HCT116 (cell line): ENCODE measurements around the gene IL22RA1. TPM values are rescaled to one million over a fixed set of nuclear protein-coding genes. Genes with fewer than 3 reads are reported as not detected.

Experiments used
- ATAC-seq: fragments of 200-7000 bp; cut with Tn5 transposase; 2 replicates; pipeline ENCODE4 v1.9.1; 2020; ENCODE audit warnings: mild to moderate bottlenecking, moderate library complexity
- BruUV-seq: library from RNA; stranded (reverse); fragments of 400-500 nt; replicated peaks from 2 replicates; lab custom pipeline; 2021; lab: Mats Ljungman, UMichigan
- CTCF ChIA-PET: fragments of 300-600 bp; sonication (Branson Sonifier 250); formaldehyde crosslinking; loops from one replicate; lab custom pipeline; 2021; ENCODE audit warnings: antibody characterized with exemption; lab: Charles Lee
- POLR2A ChIA-PET: fragments of 300-600, 350-600 bp; sonication (Branson Sonifier 250); formaldehyde crosslinking; loops from one replicate; lab custom pipeline; 2021; ENCODE audit warnings: antibody characterized with exemption; lab: Charles Lee
- RAD21 ChIA-PET, 2 experiments: fragments of 300-600 bp; sonication (Branson Sonifier 250); formaldehyde crosslinking; loops; one replicate each; lab custom pipeline; 2023; ENCODE audit warnings: low total read pairs in 2 of 2; ENCODE audit not compliant: uncharacterized antibody in 2 of 2, unreplicated experiment in 2 of 2, low non-redundant PET in 1 of 2; lab: Charles Lee
- DNase-seq: peaks from one replicate; pipeline ENCODE4 v3.0.0-alpha.2; 2010; ENCODE audit warnings: low read depth, low spot score
- H2AFZ ChIP-seq: fragments of 200-600 bp; shearing (Covaris generic), sonication (generic); 2 replicates; pipeline ENCODE4 v1.6.1; 2017; ENCODE audit warnings: low read depth, mixed run types, mixed read lengths, antibody characterized with exemption, low read length; ENCODE audit not compliant: poor library complexity, severe bottlenecking
- H3K27ac ChIP-seq: 2 replicates; pipeline ENCODE4 v1.5.1; 2012; ENCODE audit warnings: low read depth, low read length
- H3K27me3 ChIP-seq: fragments of 200-600 bp; sonication (generic); 2 replicates; pipeline ENCODE4 v1.6.1; 2016; ENCODE audit warnings: mixed run types, low read length, mixed read lengths; ENCODE audit not compliant: insufficient read depth
- H3K36me3 ChIP-seq, 2 experiments: fragments of 200-500 bp in 1 of 2; fragments of 200-600 bp in 1 of 2; sonication (Bioruptor generic) in 1 of 2; sonication (generic) in 1 of 2; 2 replicates each; pipeline versions ENCODE4 v1.5.1 to v1.6.1; 2014 to 2016; ENCODE audit warnings: low read length in 2 of 2, inconsistent platforms in 1 of 2, mixed read lengths in 1 of 2, mixed run types in 1 of 2; ENCODE audit not compliant: insufficient read depth in 2 of 2, control insufficient read depth in 1 of 2
- H3K4me1 ChIP-seq, 2 experiments: fragments of 200-600 bp in 1 of 2; sonication (generic) in 1 of 2; 2 replicates each; pipeline versions ENCODE4 v1.5.1 to v1.6.1; 2012 to 2017; ENCODE audit warnings: low read length in 2 of 2, inconsistent platforms in 1 of 2, mild to moderate bottlenecking in 1 of 2, mixed read lengths in 1 of 2, mixed run types in 1 of 2, moderate library complexity in 1 of 2; ENCODE audit not compliant: insufficient read depth in 2 of 2, control insufficient read depth in 1 of 2
- H3K4me2 ChIP-seq: fragments of 200-600 bp; sonication (generic); 2 replicates; pipeline ENCODE4 v1.6.1; 2017; ENCODE audit warnings: mixed run types, low read length, mixed read lengths
- H3K4me3 ChIP-seq, 2 experiments: fragments of 200-600 bp in 1 of 2; sonication (generic) in 1 of 2; replicated peaks in 1 of 2; 2 replicates each; pipeline ENCODE4 v1.5.1; 2011 to 2016; ENCODE audit warnings: low read length in 2 of 2, control low read depth in 1 of 2, low read depth in 1 of 2, mild to moderate bottlenecking in 1 of 2, mixed read lengths in 1 of 2, mixed run types in 1 of 2
- H3K79me2 ChIP-seq: fragments of 200-600 bp; sonication (generic); 2 replicates; pipeline ENCODE4 v1.6.1; 2017; ENCODE audit warnings: mild to moderate bottlenecking, mixed run types, low read length, moderate library complexity, mixed read lengths; ENCODE audit not compliant: insufficient read depth
- H3K9ac ChIP-seq: fragments of 200-600 bp; sonication (generic); 2 replicates; pipeline ENCODE4 v1.6.1; 2016; ENCODE audit warnings: low read length, mixed read lengths
- H3K9me2 ChIP-seq: fragments of 200-600 bp; sonication (generic), shearing (Covaris generic); 2 replicates; pipeline ENCODE4 v1.6.1; 2017; ENCODE audit warnings: mixed run types, mild to moderate bottlenecking, moderate library complexity; ENCODE audit not compliant: insufficient read depth
- H3K9me3 ChIP-seq, 2 experiments: fragments of 200-500 bp in 1 of 2; fragments of 200-600 bp in 1 of 2; sonication (Bioruptor generic) in 1 of 2; sonication (generic) in 1 of 2; 2 replicates each; pipeline ENCODE4 v1.6.1; 2014 to 2017; ENCODE audit warnings: low read length in 2 of 2, mixed read lengths in 2 of 2, inconsistent platforms in 1 of 2, low read depth in 1 of 2, mild to moderate bottlenecking in 1 of 2, mixed run types in 1 of 2, moderate library complexity in 1 of 2; ENCODE audit not compliant: control insufficient read depth in 1 of 2, insufficient read depth in 1 of 2
- H4K20me1 ChIP-seq: fragments of 200-600 bp; sonication (generic), shearing (Covaris generic); 2 replicates; pipeline ENCODE4 v1.6.1; 2017; ENCODE audit warnings: mixed run types, mild to moderate bottlenecking, moderate library complexity; ENCODE audit not compliant: insufficient read depth
- CBX3 ChIP-seq: IDR thresholded peaks from 2 replicates; pipeline ENCODE4 v1.6.1; 2012; ENCODE audit warnings: low read depth
- CEBPB ChIP-seq: IDR thresholded peaks from 2 replicates; pipeline ENCODE4 v1.6.1; 2012; ENCODE audit warnings: low read depth
- CTCF ChIP-seq, 3 experiments: fragments of 200-600 bp in 1 of 3; sonication (generic) in 1 of 3; IDR thresholded peaks in 2 of 3; conservative IDR thresholded peaks in 1 of 3; 2 replicates each; pipeline ENCODE4 v1.5.1; 2012 to 2017; ENCODE audit warnings: low read depth in 2 of 3, low read length in 2 of 3, antibody characterized with exemption in 1 of 3, borderline replicate concordance in 1 of 3, control low read depth in 1 of 3, mild to moderate bottlenecking in 1 of 3, mixed read lengths in 1 of 3, mixed run types in 1 of 3, moderate library complexity in 1 of 3; ENCODE audit not compliant: insufficient read depth in 1 of 3
- EGR1 ChIP-seq: IDR thresholded peaks from 2 replicates; pipeline ENCODE4 v1.6.1; 2012; ENCODE audit warnings: low read depth
- EZH2 ChIP-seq: fragments of 200-600 bp; sonication (generic); IDR thresholded peaks from 2 replicates; pipeline ENCODE4 v1.6.1; 2017; ENCODE audit warnings: antibody characterized with exemption, mixed run types
- FOSL1 ChIP-seq: IDR thresholded peaks from 2 replicates; pipeline ENCODE4 v1.6.1; 2012; ENCODE audit warnings: low read depth
- JUND ChIP-seq: IDR thresholded peaks from 2 replicates; pipeline ENCODE4 v1.6.1; 2012
- MAX ChIP-seq: IDR thresholded peaks from 2 replicates; pipeline ENCODE4 v1.6.1; 2012
- POLR2A ChIP-seq: IDR thresholded peaks from 2 replicates; pipeline ENCODE4 v1.7.0; 2011; ENCODE audit warnings: borderline replicate concordance; ENCODE audit not compliant: insufficient read depth, insufficient read length; ENCODE audit errors: extremely low read depth
- POLR2AphosphoS5 ChIP-seq: IDR thresholded peaks from 2 replicates; pipeline ENCODE4 v1.6.1; 2011; ENCODE audit warnings: mild to moderate bottlenecking, low read depth, low read length, moderate library complexity
- RAD21 ChIP-seq: IDR thresholded peaks from 2 replicates; pipeline ENCODE4 v1.6.1; 2012; ENCODE audit warnings: low read depth, mild to moderate bottlenecking
- REST ChIP-seq: IDR thresholded peaks from 2 replicates; pipeline ENCODE4 v1.6.1; 2012; ENCODE audit warnings: low read depth
- SIN3A ChIP-seq: IDR thresholded peaks from 2 replicates; pipeline ENCODE4 v1.6.1; 2012; ENCODE audit warnings: low read depth
- SRF ChIP-seq: IDR thresholded peaks from 2 replicates; pipeline ENCODE4 v1.6.1; 2012; ENCODE audit warnings: low read depth
- TCF7L2 ChIP-seq: IDR thresholded peaks from 2 replicates; pipeline ENCODE4 v1.7.0; 2011; ENCODE audit warnings: borderline replicate concordance, inconsistent platforms; ENCODE audit not compliant: insufficient read depth, insufficient read length; ENCODE audit errors: extremely low read depth
- ZBTB33 ChIP-seq: IDR thresholded peaks from 2 replicates; pipeline ENCODE4 v1.6.1; 2011; ENCODE audit warnings: mild to moderate bottlenecking, low read length, moderate library complexity; ENCODE audit not compliant: insufficient replicate concordance; ENCODE audit errors: extremely low read depth
- ZFX ChIP-seq: fragments of 450-650 bp; IDR thresholded peaks from 2 replicates; pipeline ENCODE4 v1.6.1; 2017
- intact Hi-C: fragments of 100-400 bp; cut with micrococcal nuclease; formaldehyde crosslinking; loops from 2 replicates; pipeline ENCODE4 v1.10.0; 2022
- total RNA-seq: library from RNA; stranded (reverse); gene quantifications from one replicate; pipeline ENCODE4 v1.2.1, GENCODE V29; 2021; ENCODE audit not compliant: unreplicated experiment

IL22RA1 gene
- total RNA-seq, 1 experiment from 2014 or later, result 2.1 TPM

GRCh38 chr1:24161270-24161669 lies 18.3 kb upstream of the IL22RA1 start (continued):
- TF ChIP-seq ZBTB33, result no peak

GRCh38 chr1:24159366-24159765 lies 16.4 kb upstream of the IL22RA1 start:
- POLR2A ChIA-PET, result no interaction called here
- no peaks in the 10 kb centered on the region for H3K27me3 ChIP-seq
- no peaks in the 10 kb centered on the region for H3K9me3 ChIP-seq
- RAD21 ChIA-PET, result no interaction called here
- intact Hi-C loops, result no loop called here
- no TSS peak for BruUV-seq
- no peak overlapping the region for H3K4me3 ChIP-seq
- H3K4me2 ChIP-seq, result no peak overlapping the region
- no peak for ATAC-seq
- TF ChIP-seq FOSL1 (no peak), ZFX (no peak), POLR2A (no peak), REST (no peak), EZH2 (no peak), CEBPB (no peak), CTCF (IDR thresholded peaks at IDR 0.05 in 2 of 3, conservative IDR thresholded peaks at IDR 0.05 in 1 of 3; ENCODE audit: borderline replicate concordance in 1 of 3, insufficient read depth in 1 of 3, low read depth in 2 of 3, low read length in 2 of 3) (no peak), TCF7L2 (no peak), POLR2AphosphoS5 (no peak), EGR1 (no peak), CBX3 (no peak), ZBTB33 (no peak), JUND (no peak), SRF (no peak), RAD21 (no peak), SIN3A (no peak), MAX (no peak)
- TF ChIP-seq, all 23 proteins: peak for 0
- H3K36me3 ChIP-seq, result peaks cover 0 to 4% of the 10 kb centered on the region in 2 experiments; a peak in 2 of 4 replicates
- no peaks in the 10 kb centered on the region for H3K79me2 ChIP-seq
- H4K20me1 ChIP-seq, result no peaks in the 10 kb centered on the region
- no peaks in the 10 kb centered on the region for H3K9me2 ChIP-seq
- no peak for DNase-seq
- CTCF ChIA-PET, result interaction anchor here (1.4 kb wide), 1 partner anchor 9 kb away, joined by 6 read pairs; no protein-coding TSS in a partner anchor
- H3K9ac ChIP-seq, result no peak overlapping the region
- H3K4me1 ChIP-seq, result no peaks in the 10 kb centered on the region
- no peak overlapping the region for H2AFZ ChIP-seq
- H3K27ac ChIP-seq, result no peak overlapping the region
